H1 (cell line): ENCODE data around the gene AKR1C8. TPM values are rescaled to one million over a fixed set of nuclear protein-coding genes. Genes with fewer than 3 reads are reported as not detected.

Experiments
- HDAC2 ChIP-seq, 2 experiments: fragments of 300-600 bp in 1 of 2; sonication (generic) in 1 of 2; IDR thresholded peaks; 2 replicates each; pipeline ENCODE4 v1.6.1; 2011 to 2012; ENCODE audit warnings: low read depth in 2 of 2, low read length in 2 of 2, mild to moderate bottlenecking in 2 of 2, moderate library complexity in 2 of 2, borderline replicate concordance in 1 of 2, inconsistent platforms in 1 of 2
- polyA plus RNA-seq, 7 experiments: library from polyadenylated mRNA; depleted of rRNA in 3 of 7; stranded (reverse) in 5 of 7; unstranded in 2 of 7; fragments of >200 nt in 5 of 7; fragments of 200-250 nt in 2 of 7; gene quantifications; 1 replicate in 5 of 7; 2 replicates in 1 of 7; 4 replicates in 1 of 7; pipeline versions ENCODE4 v1.2.1 to v1.2.3, GENCODE V29; 2011 to 2013; ENCODE audit warnings: missing spikeins in 2 of 7, mixed read lengths in 2 of 7
- total RNA-seq: library from RNA; stranded (reverse); fragmentation: NEBNext Ultra II Directional; extraction: Animal tissue kit (Norgen Biotek cat#: 25700); gene quantifications from 2 replicates; pipeline ENCODE4 v1.2.1, GENCODE V29; 2021

The AKR1C8 gene
- total and polyA plus RNA-seq, 2 of the 8 experiments (the other 6 are each of a cell fraction or from before 2014, with no cell fraction given), result not detected

- no peak for TF ChIP-seq HDAC2 (IDR thresholded peaks at IDR 0.05; ENCODE audit: borderline replicate concordance in 1 of 2, low read depth in 2 of 2, low read length in 2 of 2)
Observed at GRCh38 chr10:5155951-5156350, 29.0 kb downstream of the AKR1C8 start (continued).
